ENCODE measurements around the gene PTCHD1.

PTCHD1 gene

DNA sequence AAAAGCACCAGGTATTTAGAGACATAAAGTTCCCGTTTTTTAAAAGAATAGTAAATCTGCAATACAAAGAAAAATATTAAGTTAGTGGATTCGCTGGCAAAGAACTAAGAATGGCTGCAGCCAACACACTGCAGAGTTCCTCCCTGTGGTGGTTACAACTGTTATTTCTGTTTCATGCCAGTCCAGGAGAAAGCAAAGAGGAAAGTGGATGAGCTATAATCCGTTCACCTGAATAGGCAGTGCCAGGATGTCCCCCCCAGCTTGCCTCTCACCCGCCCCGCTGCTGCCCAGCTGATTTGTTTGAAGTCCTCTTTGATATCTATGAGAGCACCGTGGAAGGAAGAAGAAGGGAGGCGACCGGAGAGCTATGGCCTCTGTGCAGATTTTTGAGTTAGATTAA, 63.9 kb downstream of the PTCHD1 start:
- no peak for DNase-seq (ENCODE audit: low spot score)

DNA sequence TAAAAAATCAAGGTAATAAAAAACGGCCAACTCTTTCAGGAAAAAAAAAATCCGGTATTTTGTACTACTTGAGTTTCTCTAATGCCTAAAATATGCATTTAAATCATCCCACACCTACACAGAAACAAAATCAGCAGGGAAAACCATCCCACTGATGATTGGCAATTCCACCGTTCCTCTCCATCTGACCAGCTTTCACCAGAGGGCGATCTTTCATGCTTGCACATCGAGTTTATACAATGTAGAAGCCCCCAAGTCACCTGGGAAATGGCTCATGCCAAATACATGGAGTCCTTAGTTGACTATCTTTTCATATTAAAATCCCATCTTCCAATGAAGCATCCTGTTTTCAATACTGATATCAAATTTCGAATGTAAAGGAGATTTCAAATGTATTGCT, 69.2 kb downstream of the PTCHD1 start:
- no peak for DNase-seq (ENCODE audit: low spot score)

DNA sequence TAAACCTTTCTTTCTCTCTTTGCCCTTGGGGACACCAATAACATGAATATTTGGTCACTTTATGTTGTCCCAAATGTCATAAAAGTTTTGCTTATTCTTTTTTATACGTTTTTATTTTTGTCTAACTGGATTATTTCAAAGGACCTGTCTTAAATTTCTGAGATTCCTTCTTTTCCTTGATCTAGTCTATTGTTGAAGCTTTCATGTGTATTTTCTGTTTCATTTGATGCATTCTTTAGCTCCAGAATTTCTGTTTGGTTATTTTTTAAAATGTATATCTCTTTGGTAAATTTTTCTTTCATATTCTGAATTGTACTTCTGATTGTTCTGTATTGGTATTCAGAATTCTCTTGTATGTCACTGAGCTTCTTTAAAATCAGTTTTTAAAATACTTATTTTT, 88.3 kb downstream of the PTCHD1 start:
- no peak for DNase-seq (ENCODE audit: low spot score)

DNA sequence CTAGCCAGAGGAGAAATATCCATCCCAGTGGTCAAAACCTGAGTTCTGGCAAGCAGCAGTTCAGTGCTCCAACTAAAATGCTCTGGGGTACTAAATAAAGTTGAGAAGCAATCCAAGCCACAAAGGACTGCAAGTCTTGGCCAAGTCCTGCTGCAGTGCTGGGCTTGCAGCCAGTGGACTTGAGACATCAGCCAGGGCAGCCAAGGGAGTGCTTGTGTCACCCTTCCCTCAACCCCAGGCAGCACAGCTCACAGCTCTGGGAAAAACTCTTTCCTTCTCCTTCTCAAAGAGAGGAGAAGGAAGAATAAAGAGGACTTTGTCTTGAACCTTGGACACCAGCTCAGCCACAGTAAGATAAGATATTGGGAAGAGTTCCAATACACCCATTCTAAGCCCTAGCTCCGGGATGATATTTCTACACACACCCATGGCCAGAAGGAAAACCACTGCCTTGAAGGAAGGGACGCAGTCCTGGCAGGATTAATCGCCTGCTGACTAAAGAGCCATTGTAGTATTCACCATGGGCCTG, 99.8 kb downstream of the PTCHD1 start:
- no peak for DNase-seq (ENCODE audit: low spot score)

DNA sequence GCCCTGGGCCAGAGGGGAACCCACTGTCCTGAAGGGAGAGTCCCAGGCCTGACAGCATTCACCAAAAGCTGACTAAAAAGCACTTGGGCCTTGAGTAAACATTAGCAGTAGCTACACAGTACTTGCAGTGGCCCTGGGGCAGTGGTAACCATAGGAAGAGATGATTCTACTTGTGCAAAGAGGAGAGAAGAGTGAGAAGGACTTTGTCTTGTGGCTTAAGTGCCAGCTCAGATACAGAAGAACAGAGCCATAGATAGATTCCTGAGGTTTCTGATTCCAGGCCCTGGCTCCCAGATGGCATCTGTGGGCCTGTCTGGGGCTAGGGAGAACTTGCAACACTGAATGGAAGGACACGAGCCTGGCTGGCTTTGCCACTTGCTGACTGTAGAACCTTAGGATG, 100.5 kb downstream of the PTCHD1 start:
- no peak for DNase-seq (ENCODE audit: low spot score)

DNA sequence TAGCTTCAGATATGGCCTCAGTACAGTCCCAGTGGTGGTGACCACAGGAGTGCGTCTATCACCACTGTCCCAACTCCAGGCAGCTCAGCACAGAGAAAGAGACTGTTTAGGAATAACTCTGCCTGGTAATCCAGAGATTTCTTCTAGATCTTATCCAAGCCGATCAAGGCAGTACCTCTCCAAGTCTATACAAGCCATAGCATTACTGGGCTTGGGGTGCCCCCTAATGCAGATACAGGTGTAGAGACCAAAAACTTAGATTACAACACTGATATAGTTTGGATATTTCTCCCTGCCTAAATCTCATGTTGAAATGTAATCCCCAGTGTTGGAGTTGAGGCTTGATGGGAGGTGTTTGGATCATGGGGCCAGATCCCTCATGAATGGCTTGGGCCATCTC, 100.9 kb downstream of the PTCHD1 start:
- no peak for DNase-seq (ENCODE audit: low spot score)

DNA sequence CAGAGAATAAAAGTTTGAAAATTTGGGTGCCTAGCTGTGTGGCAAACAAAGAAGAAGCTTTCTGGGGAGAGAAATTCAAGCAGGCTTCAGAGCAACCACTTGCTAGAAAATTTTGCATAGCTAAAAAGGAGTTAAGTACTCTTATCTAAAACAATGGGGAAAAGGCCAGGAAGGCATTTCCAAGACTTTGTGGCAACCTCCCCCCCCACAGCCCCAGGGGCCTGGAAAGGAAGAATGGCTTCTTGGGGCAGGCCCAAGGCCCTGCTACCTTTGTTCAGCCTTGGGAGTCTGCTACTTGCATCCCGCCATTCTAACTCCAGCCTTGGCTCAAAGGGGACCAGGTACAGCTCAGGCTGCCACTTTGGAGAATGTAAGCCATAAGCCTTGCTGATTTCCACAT, 102.2 kb downstream of the PTCHD1 start:
- no peak for DNase-seq (ENCODE audit: low spot score)

DNA sequence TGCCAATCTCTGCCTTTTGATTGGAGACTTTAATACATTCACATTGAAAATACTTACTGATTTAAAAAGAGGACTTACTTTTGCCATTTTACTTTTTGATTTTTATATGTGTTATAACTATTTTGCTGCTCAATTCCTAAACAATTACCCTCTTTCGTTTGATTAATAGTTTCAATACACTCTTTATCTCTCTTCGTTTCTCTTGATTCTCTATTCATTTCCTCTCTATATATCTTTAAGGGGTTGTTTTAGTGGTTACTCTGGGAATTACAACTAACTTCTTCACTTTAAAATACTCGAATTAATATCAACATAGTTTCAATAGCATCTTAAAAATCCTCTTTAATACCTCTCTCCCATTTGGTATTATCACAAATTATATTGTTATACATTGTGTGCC, 116.6 kb downstream of the PTCHD1 start:
- DNase-seq (ENCODE audit: low spot score), result no peak

Data from hematopoietic multipotent progenitor cell treated with erythropoietin and hydrocortisone succinate and interleukin-3 and kit ligand, for 15 days (in vitro differentiated cells).